Gastrocnemius medialis (tissue), 4 donors: ENCODE data around the gene MISP. TPM values are rescaled to one million over a fixed set of nuclear protein-coding genes. Genes with fewer than 3 reads are reported as not detected.
A peak's percentile ranks its signal among the peaks of the same experiment; 100 is the strongest.

Experiments used
- ATAC-seq, 2 donors: fragments of 150-250 bp; one replicate each; pipeline ENCODE4 v1.9.1; 2016
- DNase-seq, 2 donors: peaks; one replicate each; pipeline ENCODE4 v3.0.0-alpha.2; 2019
- H3K27ac ChIP-seq, 4 donors: fragments of 200-600 bp; sonication (generic); 1 replicate in 1 of 4; 2 replicates in 3 of 4; pipeline ENCODE4 v1.5.1; 2016 to 2018; ENCODE audit warnings: mild to moderate bottlenecking in 2 of 4, moderate library complexity in 1 of 4
- H3K27me3 ChIP-seq, 3 donors: fragments of 200-600 bp; sonication (generic) in 2 of 3; 1 replicate in 1 of 3; 2 replicates in 2 of 3; pipeline versions ENCODE4 v1.5.1 to v1.6.0; 2016 to 2019; ENCODE audit warnings: mild to moderate bottlenecking in 1 of 3, moderate library complexity in 1 of 3
- H3K36me3 ChIP-seq, 2 donors: fragments of 200-600 bp; sonication (generic) in 1 of 2; one replicate each; pipeline ENCODE4 v1.5.1; 2017 to 2018
- H3K4me1 ChIP-seq, 2 donors: fragments of 200-600 bp; sonication (generic) in 1 of 2; one replicate each; pipeline ENCODE4 v1.5.1; 2016 to 2017; ENCODE audit warnings: mild to moderate bottlenecking in 2 of 2
- H3K4me3 ChIP-seq, 4 donors: fragments of 200-600 bp; sonication (generic) in 3 of 4; 1 replicate in 1 of 4; 2 replicates in 3 of 4; pipeline ENCODE4 v1.5.1; 2016 to 2019; ENCODE audit warnings: mild to moderate bottlenecking in 2 of 4
- H3K9me3 ChIP-seq, 3 donors: fragments of 200-600 bp; sonication (generic) in 2 of 3; 1 replicate in 1 of 3; 2 replicates in 2 of 3; pipeline ENCODE4 v1.5.1; 2016 to 2019
- POLR2A ChIP-seq, 2 donors: fragments of 450-650 bp; IDR thresholded peaks; one replicate each; pipeline ENCODE4 v1.6.1; 2017; ENCODE audit warnings: antibody characterized with exemption in 2 of 2, mild to moderate bottlenecking in 2 of 2, moderate library complexity in 2 of 2
- in situ Hi-C, 4 donors: fragments of 200-750 bp; cut with MboI; loops; one replicate each; pipeline versions ENCODE4 v1.15.0 to v1.8.0; 2017; ENCODE audit warnings: low sequenced_read_pairs in 4 of 4
- intact Hi-C: fragments of 100-400 bp; cut with DNase I; formaldehyde crosslinking; loops from one replicate; pipeline ENCODE4 v1.15.1; 2023; ENCODE audit warnings: low total_unique reads
- total RNA-seq, 4 donors: library from RNA; depleted of rRNA; stranded (reverse); fragments of >200 nt; gene quantifications; one replicate each; pipeline versions ENCODE4 v1.1.0 to v1.2.3, GENCODE V29; 2016
- TF ChIP-seq, protein P1 (sequence below), 5 experiments: fragments of 450-650 bp in 3 of 5; fragments of 200-600 bp in 2 of 5; sonication (generic) in 2 of 5; IDR thresholded peaks in 4 of 5; conservative IDR thresholded peaks in 1 of 5; 1 replicate in 4 of 5; 2 replicates in 1 of 5; pipeline ENCODE4 v1.5.1; 2016 to 2019; ENCODE audit warnings: antibody characterized with exemption in 5 of 5, mild to moderate bottlenecking in 3 of 5, moderate library complexity in 3 of 5

Gene MISP
- total RNA-seq, 4 donors from 2014 or later: 1.2 TPM; not detected in 3

DNA sequence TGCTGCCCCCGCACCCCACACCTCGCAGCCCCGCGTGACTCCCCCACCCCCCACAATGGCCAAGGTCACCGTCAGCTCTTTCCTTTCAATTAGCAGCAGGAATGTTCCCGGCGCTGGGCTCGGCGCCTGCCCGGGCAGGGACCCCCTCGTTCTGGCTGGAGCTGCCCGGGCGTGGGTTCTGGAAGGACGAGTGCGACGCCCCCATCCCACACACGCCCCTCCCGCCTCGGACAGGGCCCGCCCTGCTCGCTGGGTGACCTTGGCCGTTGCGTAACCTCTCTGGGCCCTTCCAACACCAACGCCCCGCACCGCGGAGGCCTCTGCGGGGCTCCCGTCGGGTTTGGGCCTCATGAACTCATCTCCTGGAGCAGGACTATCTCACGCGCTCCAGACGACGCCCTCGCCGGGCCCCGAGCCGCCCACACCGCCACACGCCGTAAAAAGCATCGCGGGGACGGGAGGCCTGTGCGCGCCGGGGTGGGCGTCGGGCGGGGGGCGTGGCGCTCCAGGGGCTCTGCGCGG lies 31.9 kb upstream of the MISP start:
- intact Hi-C loops: no loop called here
- H3K27ac ChIP-seq: peak overlapping the region; percentile 42 to 62 (median 48)
- H3K4me1 ChIP-seq: no peaks in the 10 kb centered on the region

DNA sequence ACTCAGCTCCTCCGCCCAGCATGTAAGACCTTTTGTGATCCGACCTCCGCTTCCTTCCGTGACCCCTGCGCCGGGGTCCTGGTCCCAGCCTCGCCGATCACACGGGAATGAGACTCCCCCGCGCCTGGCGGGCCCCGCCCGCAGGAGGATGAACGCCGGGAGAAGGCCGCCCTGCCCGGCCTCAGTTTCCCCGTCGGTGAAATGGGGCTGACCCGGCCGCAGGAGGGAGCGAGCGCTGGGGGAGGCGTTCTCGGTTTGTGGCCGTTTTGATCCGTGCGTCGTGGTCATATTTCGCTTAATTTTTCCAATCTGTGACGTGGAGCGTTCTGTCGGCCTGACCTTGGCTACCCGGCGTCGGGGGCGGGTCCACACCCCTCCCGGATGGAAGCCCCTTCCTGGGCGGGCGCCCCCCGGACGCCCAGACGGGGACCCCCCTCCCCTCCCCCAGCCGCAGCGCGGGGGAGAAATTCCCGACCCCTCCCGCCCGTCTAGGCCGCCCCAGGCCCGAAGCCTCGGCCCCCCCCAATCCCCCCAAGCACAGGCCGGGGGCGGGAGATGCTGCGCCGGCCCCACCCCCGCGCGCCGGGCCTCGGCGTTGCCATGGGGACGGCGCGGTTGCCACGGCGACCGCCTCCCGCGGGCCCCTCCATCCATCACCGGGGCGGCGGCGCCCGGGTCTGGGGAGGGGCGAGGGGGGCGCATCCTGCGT lies 31.1 kb upstream of the MISP start:
- peaks cover 6 to 18% (median 17%) of the 10 kb centered on the region in 3 donors for H3K27me3 ChIP-seq
- intact Hi-C loops (no loop called here), in situ Hi-C loops (no loop called here)
- H3K4me3 ChIP-seq: no peak overlapping the region
- H3K4me1 ChIP-seq: no peaks in the 10 kb centered on the region
- H3K9me3 ChIP-seq: no peaks in the 10 kb centered on the region
- no peaks in the 10 kb centered on the region for H3K36me3 ChIP-seq
- DNase-seq (no peak), ATAC-seq (no peak)
- H3K27ac ChIP-seq: peak overlapping the region; percentile 39 to 62 (median 43)
- no peak for TF ChIP-seq POLR2A (IDR thresholded peaks at IDR 0.05)
- TF ChIP-seq, protein P1, sequence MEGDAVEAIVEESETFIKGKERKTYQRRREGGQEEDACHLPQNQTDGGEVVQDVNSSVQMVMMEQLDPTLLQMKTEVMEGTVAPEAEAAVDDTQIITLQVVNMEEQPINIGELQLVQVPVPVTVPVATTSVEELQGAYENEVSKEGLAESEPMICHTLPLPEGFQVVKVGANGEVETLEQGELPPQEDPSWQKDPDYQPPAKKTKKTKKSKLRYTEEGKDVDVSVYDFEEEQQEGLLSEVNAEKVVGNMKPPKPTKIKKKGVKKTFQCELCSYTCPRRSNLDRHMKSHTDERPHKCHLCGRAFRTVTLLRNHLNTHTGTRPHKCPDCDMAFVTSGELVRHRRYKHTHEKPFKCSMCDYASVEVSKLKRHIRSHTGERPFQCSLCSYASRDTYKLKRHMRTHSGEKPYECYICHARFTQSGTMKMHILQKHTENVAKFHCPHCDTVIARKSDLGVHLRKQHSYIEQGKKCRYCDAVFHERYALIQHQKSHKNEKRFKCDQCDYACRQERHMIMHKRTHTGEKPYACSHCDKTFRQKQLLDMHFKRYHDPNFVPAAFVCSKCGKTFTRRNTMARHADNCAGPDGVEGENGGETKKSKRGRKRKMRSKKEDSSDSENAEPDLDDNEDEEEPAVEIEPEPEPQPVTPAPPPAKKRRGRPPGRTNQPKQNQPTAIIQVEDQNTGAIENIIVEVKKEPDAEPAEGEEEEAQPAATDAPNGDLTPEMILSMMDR (IDR thresholded peaks at IDR 0.05 in 4 of 5, conservative IDR thresholded peaks at IDR 0.05 in 1 of 5): no peak

More for the DNA sequence above, 31.9 kb upstream of the MISP start:
- H3K9me3 ChIP-seq: no peaks in the 10 kb centered on the region
- H3K27me3 ChIP-seq: peaks cover 6 to 18% (median 17%) of the 10 kb centered on the region in 3 donors
- no peaks in the 10 kb centered on the region for H3K36me3 ChIP-seq
- in situ Hi-C loops: no loop called here
- ATAC-seq (peak; percentile 18 to 36), DNase-seq (peak in 1 of 2 donors; percentile 55)
- TF ChIP-seq POLR2A (IDR thresholded peaks at IDR 0.05): no peak
- TF ChIP-seq, protein P1 (IDR thresholded peaks at IDR 0.05 in 4 of 5, conservative IDR thresholded peaks at IDR 0.05 in 1 of 5): no peak
- no peak overlapping the region for H3K4me3 ChIP-seq

DNA sequence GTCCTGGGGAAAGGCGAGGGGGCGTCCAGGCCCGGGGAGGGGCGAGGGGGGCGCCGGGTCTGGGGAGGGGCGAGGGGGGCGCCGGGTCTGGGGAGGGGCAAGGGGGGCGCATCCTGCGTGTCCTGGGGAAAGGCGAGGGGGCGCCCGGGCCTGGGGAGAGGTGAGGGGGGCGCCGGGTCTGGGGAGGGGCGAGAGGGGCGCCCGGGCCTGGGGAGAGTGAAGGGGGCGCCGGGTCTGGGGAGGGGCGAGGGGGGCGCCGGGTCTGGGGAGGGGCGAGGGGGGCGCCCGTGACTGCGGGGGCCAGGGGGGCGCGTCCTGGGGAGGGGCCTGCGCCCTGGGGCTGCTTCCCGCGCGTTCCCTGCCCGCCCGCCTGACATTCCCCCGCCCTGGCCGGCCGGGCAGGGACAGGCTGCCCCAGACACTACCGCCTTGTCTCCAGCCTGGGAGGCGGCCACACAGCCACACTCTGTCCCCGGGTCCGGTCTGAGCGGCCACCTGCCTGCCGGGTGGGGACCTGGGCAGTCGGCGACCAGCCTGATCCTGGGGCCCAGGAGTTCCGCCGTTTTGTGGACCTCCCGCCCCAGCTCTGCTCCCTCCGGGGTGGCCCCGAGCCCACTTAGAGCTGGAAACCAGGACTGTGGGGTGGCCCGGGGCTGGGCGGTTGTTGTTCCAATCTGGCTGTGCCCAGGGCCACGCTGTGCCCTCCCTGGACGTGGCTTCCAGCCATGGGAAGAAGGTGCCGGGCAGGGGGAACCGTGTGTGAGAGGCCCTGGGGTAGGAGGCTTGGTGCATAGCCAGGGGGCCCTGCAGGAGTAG lies 30.4 kb upstream of the MISP start:
- H3K27ac ChIP-seq: peak overlapping the region; percentile 25 to 38 (median 32)
- TF ChIP-seq, protein P1 (IDR thresholded peaks at IDR 0.05 in 4 of 5, conservative IDR thresholded peaks at IDR 0.05 in 1 of 5): no peak
- no peak for TF ChIP-seq POLR2A (IDR thresholded peaks at IDR 0.05)
- no peak overlapping the region for H3K4me3 ChIP-seq

DNA sequence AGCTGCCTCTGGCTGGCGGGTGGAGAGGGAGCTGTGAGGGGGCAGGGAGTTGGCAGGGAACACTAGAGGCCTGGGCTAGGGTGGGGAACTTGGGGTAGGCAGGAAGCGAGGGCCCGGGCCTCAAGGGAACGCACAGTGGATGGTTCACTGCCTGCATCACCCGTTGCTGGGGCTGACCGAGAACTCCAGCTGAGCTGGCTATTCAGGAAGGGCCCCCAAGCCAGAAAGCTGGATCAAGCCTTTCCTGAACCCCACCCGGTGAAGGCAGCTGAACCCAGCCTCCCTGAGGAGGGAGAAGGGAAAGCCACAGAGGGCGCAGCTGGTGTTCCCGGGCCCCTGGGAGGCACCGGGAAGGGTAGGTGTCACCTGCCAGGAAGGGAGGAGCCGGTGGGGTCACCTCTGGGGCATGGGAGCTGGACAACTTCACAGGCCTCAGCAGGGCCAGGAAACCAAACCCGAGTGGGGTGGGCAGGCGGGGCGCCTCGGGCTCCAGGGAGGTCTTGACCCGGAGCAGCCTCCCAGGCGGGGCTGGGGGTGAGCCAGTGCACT lies 28.3 kb upstream of the MISP start:
- no peak overlapping the region for H3K4me3 ChIP-seq
- in situ Hi-C loops: no loop called here
- H3K9me3 ChIP-seq: no peaks in the 10 kb centered on the region
- ATAC-seq (peak in 1 of 2 donors; percentile 32), DNase-seq (no peak)
- no peak for TF ChIP-seq POLR2A (IDR thresholded peaks at IDR 0.05)
- H3K27me3 ChIP-seq: peaks cover 6 to 17% (median 15%) of the 10 kb centered on the region in 3 donors
- peak overlapping the region; percentile 2 to 58 (median 33) for H3K27ac ChIP-seq
- intact Hi-C loops: no loop called here
- no peaks in the 10 kb centered on the region for H3K4me1 ChIP-seq
- H3K36me3 ChIP-seq: no peaks in the 10 kb centered on the region

More for the DNA sequence above, 30.4 kb upstream of the MISP start:
- Histone ChIP-seq H3K27me3 (peaks cover 6 to 17% (median 15%) of the 10 kb centered on the region in 3 donors), H3K4me1 (no peaks in the 10 kb centered on the region), H3K36me3 (no peaks in the 10 kb centered on the region), H3K9me3 (no peaks in the 10 kb centered on the region)
- ATAC-seq: no peak
- in situ Hi-C loops (no loop called here), intact Hi-C loops (no loop called here)
- no peak for DNase-seq
